Jurkat, Clone E6-1 (cell line): Measurements from ENCODE around the gene POLDIP3.
"Not testable (repeated sequence)": the region's sequence is repeated elsewhere in the genome, so short reads cannot be mapped to it uniquely, and the experiment has no call there.

Source experiments
- DNase-seq: peaks from one replicate; pipeline ENCODE4 v3.0.0-alpha.2; 2011; ENCODE audit warnings: low read depth, low spot score
- H3K4me3 ChIP-seq: 2 replicates; pipeline ENCODE4 v1.5.1; 2011; ENCODE audit warnings: mild to moderate bottlenecking, low read length, control low read depth, moderate library complexity

Gene POLDIP3

DNA sequence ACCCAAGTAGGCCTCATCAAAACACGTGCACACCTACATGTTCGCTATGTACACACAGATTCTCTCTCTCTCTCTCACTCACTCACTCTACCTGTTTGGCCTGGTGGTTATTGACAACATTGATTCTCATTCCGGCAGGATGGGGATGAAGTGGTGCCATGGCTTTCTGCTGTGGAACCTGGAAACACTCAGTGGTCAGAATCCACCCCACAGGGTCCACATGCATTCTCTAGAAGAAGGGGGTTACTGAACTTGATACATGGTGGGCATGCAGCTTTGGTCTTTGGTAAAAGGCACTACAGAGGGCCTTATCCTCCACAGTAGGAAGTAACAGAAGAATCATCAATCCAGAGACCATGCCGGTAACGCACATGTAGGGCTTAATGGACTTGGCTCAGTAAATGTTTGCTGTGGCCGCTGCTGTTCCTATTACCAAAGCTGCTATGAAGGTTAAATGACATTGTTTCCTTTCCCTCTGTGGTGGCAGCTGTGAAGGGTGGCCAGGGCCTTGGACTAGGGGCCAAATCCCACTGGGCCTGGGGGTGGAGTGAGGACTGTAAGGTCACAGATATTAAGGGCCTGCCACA is 12.7 kb downstream of the POLDIP3 start:
- DNase-seq, result no peak
- H3K4me3 ChIP-seq, result no peak overlapping the region

DNA sequence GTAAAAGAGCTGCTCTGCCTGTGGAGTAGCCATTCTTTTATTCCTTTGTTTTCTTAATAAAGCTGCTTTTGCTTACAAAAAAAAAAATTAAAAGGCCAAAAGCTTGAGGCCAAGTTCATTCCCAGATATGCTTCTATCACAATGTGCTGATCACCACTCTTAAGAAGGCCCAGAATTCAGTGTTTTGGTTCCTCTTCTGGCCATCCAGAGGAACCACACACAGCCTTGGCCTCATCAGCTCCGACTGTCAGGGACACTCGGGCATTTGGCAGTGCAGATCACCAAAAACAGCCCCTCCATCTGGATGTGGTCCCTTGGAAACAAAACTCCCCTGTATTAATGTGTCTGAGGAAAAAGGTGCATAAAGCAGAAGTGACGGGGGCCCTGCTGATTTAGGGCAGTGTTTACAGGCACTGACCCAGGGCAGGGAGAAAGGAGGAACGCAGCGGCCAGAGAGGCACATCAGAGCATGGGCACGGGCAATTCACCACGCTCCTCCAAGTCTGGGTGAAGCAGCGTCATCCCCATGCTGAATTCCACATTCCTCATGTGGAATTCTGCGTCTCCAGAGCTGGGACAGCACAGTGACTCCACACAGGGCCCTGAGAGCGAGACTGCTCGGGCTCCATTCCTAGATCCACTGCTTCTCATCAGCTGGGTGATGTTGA is 17.7 kb downstream of the POLDIP3 start:
- H3K4me3 ChIP-seq, result no peak overlapping the region
- DNase-seq, result no peak

DNA sequence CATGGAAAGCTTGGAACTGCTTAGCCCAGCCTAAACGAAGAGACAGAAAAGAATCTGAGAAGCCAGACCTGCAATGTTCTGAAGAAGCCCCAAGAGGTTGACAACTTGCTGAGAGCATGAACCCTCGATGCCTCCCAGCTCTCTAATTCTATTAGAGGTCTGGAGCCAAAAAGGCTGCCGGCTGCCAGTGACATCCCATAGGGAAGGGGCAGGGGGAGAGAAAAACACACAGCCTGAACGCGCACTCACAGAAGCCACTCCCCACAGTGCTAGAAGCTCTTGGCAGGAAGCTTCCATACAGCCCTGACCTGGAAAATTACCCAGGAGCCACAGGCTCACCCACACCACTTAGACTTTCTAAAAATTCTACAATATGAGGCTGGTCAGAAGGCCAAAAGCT is 18.3 kb downstream of the POLDIP3 start:
- no peak for DNase-seq
- no peak overlapping the region for H3K4me3 ChIP-seq

DNA sequence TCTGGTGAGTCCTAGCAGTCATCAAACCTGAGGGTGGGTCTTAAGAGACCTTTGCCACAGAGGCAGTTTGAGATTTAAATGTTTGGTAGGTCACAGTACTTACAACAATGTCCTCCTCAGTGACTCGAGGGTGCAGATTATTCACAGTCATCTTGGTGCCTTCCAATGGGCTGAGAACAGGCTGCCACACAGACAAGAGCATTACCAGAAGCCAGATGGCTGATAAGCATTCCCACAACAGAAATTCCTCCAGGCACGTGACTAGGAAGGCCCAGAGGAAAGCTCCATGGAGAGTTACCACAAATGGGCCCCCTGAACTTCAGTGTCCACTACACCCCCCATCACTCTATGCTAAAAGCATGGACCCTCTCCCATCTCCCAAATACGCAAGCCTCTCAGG is 19.2 kb downstream of the POLDIP3 start:
- H3K4me3 ChIP-seq, result no peak overlapping the region
- no peak for DNase-seq

DNA sequence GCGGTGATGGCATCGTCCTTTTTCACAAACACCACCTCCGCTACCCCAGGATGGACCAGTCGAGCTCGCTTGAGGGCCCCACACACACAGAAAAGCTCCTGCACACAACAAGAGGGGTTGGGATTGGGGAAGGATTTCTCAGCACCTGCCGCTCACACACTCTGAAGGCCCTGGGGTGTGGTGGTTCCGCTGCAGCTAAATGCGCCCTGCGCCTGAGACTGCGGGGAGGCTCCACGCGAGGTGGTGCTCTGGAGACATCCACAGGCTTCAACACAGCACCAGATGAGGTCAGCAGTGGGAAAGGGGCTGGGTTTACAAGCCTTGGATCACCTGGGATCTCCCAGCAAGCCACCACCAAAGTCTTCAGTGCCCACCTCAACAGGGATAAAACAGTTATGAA is 22.7 kb downstream of the POLDIP3 start:
- H3K4me3 ChIP-seq, result no peak overlapping the region
- no peak for DNase-seq

DNA sequence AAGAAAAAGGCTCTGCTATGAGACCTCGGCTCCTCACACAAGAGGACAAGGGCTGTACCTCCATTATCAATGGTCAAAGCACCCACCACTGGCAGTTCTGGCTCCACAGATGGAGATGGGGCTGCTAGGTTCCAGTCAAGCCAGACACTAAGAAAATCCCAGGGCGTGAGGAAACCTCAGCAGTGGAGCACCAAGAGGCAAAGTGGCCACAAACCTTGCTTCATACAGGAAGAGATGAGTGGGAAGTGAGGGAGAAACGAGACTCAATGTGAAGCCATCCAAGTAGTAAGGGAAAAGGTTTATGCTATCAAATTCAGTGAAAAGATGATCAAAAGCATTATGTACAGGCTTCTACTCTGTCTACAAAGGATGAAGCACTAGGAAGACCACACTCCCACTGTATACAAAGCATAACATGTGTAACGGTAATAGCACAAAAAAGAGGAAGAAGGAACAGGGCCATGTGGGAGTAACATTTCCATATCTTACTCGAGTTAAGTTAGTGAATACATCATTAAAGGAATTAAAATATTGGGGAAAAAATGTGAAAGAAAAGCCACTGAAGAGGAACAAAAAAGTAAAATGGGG is 27.0 kb downstream of the POLDIP3 start:
- no peak for DNase-seq
- no peak overlapping the region for H3K4me3 ChIP-seq

DNA sequence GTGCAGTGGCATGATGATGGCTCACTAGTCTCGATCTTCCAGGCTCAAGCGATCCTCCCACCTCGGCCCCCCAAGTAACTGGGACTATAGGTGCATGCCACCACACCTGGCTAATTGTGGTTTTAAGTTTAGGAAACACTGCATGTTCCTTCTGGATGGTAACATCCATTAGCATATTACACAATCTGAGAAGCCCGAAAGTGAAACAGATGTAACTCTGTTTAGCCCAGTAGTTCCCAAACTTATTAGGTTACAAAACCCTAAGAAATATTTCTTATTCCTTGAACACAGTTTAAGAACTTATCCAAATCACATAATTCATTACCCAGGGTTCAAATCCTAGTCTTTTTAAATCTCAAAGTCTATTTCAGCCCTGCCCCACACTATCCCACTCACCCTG is 28.3 kb downstream of the POLDIP3 start:
- H3K4me3 ChIP-seq, result no peak overlapping the region
- DNase-seq, result no peak

DNA sequence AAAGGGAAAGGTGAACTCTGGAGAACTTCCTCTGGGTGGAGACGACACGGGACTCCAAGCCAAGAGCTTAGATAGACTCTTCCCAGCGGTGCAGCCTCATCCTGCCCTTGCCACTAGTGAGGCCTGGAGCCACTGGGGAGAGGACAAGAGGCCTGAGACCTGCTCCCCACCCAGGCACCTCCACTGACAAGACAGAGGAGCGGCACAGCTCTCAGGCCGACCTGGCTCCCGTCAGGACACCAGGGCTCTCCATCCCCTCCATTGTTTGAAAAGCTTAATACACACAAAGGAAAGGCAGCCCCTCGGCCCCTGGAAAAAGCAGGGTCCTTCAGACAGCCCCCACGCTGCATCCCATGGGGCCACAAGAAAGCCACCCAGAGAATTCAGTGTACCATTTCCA is 29.6 kb downstream of the POLDIP3 start:
- H3K4me3 ChIP-seq, result no peak overlapping the region
- no peak for DNase-seq

DNA sequence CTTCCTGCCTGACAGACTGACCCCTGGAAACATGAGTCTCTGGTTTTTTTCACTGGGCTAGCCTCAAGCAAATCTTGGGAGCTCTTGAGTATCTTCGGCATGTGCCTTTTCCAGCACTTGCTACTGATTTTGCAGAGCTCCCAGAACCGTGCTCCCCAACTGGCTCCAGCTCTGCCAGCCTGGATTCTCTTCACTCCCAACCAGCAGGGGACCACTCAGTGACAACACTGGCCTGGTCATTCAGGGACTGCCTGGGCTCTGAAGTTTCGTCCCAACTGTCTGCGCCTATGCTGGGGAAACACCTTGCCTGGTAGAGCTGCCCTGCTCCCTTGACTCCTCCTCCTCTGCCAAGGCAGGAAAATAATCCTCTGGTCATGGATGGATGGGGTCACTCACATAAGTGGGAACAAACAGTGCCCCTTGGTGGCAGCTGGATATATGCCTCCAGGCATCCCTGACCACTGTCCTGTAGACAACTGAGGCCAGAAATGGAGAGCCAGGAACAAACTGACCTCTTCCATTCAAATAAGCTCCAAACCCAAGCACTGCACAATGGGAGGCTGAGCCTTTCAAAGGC is 30.2 kb downstream of the POLDIP3 start:
- DNase-seq, result no peak
- no peak overlapping the region for H3K4me3 ChIP-seq

DNA sequence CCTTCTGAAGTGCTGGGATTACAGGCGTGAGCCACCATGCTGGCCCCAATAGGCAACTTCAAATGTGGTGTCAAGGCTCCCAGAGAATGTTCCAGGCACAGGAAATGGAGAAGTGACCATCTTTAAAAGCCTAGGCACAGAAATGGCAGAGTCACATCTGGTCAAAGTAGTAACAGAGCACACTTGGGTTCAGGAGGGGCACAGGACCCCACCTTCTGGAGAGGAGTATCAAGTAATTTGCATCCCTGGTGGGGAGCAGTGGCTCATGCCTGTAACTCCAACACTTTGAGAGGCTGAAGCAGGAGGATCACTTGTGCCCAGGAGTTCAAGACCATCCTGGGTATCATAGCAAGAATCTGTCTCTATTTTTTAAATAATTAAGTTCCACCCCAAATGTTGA is 31.7 kb downstream of the POLDIP3 start:
- no peak for DNase-seq
- H3K4me3 ChIP-seq, result no peak overlapping the region

DNA sequence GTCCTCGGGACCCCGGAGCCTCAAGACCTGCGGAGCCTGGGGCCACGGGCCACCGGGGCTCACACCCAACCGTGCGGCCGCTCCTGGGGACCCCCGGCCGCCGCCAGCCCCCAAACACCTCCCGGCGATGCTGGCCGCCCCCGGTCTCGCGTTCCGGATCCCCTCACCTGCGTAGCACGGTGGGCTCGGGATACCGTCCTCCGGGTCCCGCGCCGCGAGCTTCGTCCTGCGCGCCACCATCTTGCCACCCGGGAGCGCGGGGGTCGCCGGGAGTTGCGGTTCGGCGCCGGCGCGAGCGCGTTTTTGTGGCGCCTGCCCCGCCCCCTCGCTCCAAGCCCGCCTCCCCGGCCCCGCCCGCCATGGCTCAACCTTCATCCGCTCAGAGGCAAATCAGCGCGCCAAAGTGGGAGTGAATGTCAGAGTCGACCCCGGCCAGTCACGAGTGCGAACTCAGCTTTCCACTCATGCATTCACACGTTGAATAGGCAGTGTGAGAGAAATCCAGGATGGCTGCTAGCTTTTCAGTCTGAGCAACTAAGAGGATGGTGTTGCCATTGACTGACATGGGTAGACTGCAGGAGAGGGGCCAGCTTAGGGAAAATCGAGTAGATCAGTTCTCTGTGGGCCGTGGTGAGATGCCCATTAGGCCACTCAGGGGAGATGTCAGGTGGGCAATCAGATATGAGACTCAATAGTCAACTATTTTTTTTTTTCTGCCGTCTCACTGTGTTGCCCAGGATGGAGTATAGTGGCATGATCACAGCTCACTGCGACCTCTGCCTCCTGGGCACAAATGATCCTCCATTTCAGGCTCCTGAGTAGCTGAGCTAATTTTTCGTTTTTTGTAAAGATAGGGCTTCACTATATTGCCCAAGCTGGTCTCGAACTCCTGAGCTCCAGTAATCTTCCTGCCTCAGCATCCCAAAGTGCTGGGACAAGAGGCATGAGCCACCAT is 32.6 kb downstream of the POLDIP3 start:
- peak overlapping the region; percentile 65 for H3K4me3 ChIP-seq
- DNase-seq, result peak; percentile 73

DNA sequence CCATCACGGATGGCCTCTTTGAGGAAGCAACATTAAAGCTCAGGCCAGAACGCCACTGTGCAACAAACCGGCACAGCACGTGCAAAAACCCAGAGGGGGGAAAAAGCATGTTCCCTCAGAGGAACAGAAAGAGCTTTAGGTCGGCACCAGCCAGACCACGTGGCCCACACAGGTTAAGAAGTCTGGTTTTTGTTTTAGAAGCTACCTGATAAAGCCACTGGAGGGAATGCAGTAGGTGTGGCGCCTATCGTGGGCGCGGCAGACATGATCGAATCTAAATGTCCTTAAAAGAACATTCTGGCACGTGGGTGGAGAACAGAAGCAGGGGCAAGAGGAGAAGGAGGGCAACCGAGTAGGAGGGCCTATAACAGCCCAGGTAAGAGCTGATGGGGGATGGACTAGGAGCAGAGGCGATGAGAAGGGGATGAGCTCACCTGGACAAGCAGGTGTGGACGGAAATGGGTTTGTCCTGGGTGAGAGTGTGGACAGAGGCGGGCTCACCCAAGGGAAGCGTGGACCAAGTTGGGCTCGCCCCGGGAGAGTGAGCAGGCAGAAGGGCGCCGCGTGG is 33.4 kb downstream of the POLDIP3 start:
- peak overlapping the region; percentile 69 for H3K4me3 ChIP-seq
- DNase-seq, result not testable (repeated sequence)

DNA sequence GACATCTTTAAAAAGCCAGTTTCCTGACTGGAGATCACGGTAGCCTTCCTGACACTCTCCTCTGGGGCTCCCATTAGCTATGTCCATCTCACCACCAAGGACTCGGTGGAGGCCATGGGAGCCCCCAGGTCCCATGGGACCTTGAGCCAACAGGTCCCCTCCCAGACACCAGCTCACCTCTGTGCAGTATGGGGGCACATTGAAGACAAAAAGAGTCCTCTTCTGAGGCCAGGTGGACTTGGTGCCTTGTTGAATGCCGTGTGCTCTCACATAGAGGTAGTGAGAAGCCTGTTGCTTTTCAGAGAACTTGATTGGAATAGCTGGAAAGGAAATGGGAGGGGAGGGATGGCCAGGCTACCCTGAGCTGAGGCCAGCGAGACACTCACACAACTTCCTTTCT is 34.6 kb downstream of the POLDIP3 start:
- not testable (repeated sequence) for H3K4me3 ChIP-seq, DNase-seq

DNA sequence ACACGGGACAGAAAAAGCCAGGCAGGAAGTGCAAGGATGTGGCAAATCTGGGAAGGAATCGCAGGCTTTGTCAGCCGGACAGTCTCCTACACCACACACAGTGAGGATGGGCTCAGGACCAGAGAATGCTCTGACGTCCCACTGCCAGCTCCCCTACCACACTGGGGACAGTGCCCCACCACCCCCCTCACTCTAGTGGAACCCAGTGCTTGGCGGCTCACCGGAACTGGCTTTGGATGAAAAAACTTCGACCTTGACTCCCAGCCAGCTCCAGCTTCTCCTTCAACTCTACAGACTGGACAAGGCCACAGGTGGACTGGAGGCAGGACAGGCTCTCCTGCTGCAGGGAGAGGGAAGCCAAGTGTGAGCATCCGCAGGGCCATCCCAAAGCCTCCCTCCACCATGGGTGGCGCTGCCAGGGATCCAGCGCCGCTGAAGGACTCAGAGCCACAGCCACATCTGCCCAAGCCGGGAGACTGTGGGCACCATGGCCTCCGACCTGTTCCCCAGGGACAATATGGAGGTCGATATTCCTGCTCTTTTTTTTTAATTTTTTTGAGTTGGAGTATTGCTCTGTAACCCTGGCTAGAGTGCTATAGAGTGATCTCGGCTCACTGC is 37.0 kb downstream of the POLDIP3 start:
- no peak overlapping the region for H3K4me3 ChIP-seq
- DNase-seq, result no peak

DNA sequence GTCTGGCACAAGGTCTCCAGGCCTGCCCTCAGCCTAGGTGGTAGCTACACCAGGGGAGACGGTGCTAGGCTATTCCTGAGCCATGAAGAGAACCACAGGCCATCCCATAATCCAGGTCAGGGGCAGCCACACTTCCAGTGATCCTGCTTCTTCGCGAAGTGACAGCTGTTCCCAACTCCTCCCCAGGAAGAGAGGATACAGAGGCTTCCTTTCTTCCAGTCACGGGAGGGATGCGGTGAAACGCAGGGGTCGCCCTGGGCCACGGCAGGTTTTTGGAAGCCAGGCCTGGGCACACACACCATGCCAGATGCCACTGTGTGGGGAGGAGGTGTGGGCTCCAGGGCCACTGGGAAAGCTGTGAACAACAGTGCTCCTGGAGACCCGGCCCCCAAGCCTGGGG is 37.5 kb downstream of the POLDIP3 start:
- not testable (repeated sequence) for H3K4me3 ChIP-seq, DNase-seq

DNA sequence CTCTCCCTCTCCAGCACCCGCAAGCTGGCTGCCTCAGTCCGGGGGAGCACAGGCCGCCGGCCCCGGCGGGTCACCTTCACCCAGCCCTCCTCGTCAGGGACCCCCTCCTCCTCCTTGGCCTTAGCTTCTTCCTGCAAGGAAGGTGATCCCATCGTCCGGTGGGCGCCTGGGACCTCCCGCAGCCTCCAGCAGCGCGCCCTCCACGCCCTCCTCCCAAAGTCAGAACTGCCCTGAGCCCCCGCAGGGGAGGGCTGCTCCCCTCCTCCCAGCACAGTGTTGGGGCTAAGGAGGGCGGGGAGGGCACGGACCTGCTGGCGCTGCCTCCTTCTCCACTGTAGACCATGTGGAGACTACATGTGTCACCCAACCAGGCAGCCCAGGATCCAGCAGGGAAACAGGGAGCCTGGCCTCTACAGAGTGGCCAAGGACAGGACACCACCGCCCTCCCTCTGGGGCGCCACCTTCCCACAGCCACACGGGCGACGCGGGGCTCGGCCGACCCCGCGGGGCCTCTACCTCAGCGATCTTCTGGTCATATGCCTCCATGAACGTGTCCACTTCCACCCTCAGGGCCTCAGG is 38.6 kb downstream of the POLDIP3 start:
- DNase-seq, H3K4me3 ChIP-seq: not testable (repeated sequence)

DNA sequence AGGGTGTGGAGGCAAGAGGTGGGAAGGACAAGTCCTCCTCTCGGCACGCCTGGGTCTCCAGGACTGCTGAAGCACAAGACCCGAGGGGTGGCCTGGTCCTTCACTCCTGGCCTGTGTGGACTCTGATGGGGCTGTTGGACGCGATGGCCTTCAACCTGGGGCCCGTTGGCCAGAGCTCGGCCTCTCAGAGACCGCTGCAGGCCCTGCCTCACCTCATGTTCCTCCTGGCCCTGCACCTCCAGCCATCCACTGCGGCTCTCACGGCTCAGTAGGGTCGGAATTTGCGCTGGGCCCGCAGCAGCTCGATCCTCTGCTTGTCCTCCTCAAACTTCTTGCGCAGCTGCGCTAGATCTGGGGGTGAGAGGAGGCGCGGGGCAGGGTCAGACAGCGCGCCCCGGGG is 40.2 kb downstream of the POLDIP3 start:
- not testable (repeated sequence) for DNase-seq, H3K4me3 ChIP-seq

DNA sequence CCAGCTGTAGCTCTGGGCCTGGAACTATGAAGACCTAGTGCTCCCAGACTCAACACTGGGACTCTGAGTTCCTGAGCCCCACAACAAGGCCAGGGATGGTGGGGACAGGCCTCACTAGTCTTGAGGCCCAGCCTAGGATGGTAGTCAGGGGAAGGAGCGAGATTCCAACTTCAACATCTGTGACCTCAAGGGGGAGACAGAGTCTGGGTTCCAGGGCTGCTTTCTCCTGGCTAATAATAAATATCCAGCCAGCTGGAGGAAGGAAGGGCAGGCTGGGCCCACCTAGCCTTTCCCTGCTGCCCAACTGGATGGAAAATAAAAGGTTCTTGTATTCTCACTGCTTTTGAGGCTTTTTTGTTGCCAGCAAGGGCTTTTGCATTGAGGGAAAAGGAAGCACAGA is 40.6 kb downstream of the POLDIP3 start:
- DNase-seq, result not testable (repeated sequence)

More for the DNA sequence above, 40.6 kb downstream of the POLDIP3 start:
- H3K4me3 ChIP-seq, result not testable (repeated sequence)
